ENCODE data around the gene SLC24A3.

The SLC24A3 gene

GRCh38 chr20:19302714-19303113 is 90.3 kb downstream of the SLC24A3 start:
- DNase-seq (ENCODE audit: low spot score): no peak

- no peak for DNase-seq (ENCODE audit: low spot score)
Measured at GRCh38 chr20:19304389-19304788, 91.9 kb downstream of the SLC24A3 start.

GRCh38 chr20:19304886-19305415 is 92.5 kb downstream of the SLC24A3 start:
- no peak for DNase-seq (ENCODE audit: low spot score)

- no peak for DNase-seq (ENCODE audit: low spot score)
Measured at GRCh38 chr20:19308146-19308545, 95.7 kb downstream of the SLC24A3 start.

GRCh38 chr20:19310541-19310940 is 98.1 kb downstream of the SLC24A3 start:
- no peak for DNase-seq (ENCODE audit: low spot score)

GRCh38 chr20:19313342-19314069 is 101.1 kb downstream of the SLC24A3 start:
- no peak for DNase-seq (ENCODE audit: low spot score)

- no peak for DNase-seq (ENCODE audit: low spot score)
Measured at GRCh38 chr20:19314621-19315020, 102.2 kb downstream of the SLC24A3 start.

- no peak for DNase-seq (ENCODE audit: low spot score)
Measured at GRCh38 chr20:19317237-19318069, 105.0 kb downstream of the SLC24A3 start.

- DNase-seq (ENCODE audit: low spot score): no peak
Measured at GRCh38 chr20:19318610-19319009, 106.2 kb downstream of the SLC24A3 start.

- no peak for DNase-seq (ENCODE audit: low spot score)
Measured at GRCh38 chr20:19320005-19320404, 107.6 kb downstream of the SLC24A3 start.

GRCh38 chr20:19321176-19321575 is 108.7 kb downstream of the SLC24A3 start:
- no peak for DNase-seq (ENCODE audit: low spot score)

GRCh38 chr20:19322061-19322985 is 109.9 kb downstream of the SLC24A3 start:
- no peak for DNase-seq (ENCODE audit: low spot score)

- DNase-seq (ENCODE audit: low spot score): no peak
Measured at GRCh38 chr20:19327401-19327800, 115.0 kb downstream of the SLC24A3 start.

- no peak for DNase-seq (ENCODE audit: low spot score)
Measured at GRCh38 chr20:19328676-19329075, 116.2 kb downstream of the SLC24A3 start.

GRCh38 chr20:19330038-19330437 is 117.6 kb downstream of the SLC24A3 start:
- no peak for DNase-seq (ENCODE audit: low spot score)

- DNase-seq (ENCODE audit: low spot score): no peak
Measured at GRCh38 chr20:19330731-19331130, 118.3 kb downstream of the SLC24A3 start.

GRCh38 chr20:19333563-19333962 is 121.1 kb downstream of the SLC24A3 start:
- DNase-seq (ENCODE audit: low spot score): no peak

GRCh38 chr20:19335341-19335740 is 122.9 kb downstream of the SLC24A3 start:
- DNase-seq (ENCODE audit: low spot score): no peak

GRCh38 chr20:19335916-19336315 is 123.5 kb downstream of the SLC24A3 start:
- DNase-seq (ENCODE audit: low spot score): no peak

GRCh38 chr20:19336631-19337030 is 124.2 kb downstream of the SLC24A3 start:
- no peak for DNase-seq (ENCODE audit: low spot score)

- DNase-seq (ENCODE audit: low spot score): no peak
Measured at GRCh38 chr20:19338380-19338779, 125.9 kb downstream of the SLC24A3 start.

GRCh38 chr20:19338960-19339359 is 126.5 kb downstream of the SLC24A3 start:
- DNase-seq (ENCODE audit: low spot score): no peak

All from AG20443 (cell line).